Stimulated activated effector memory CD8-positive, alpha-beta T cell treated with anti-CD3 and anti-CD28 coated beads, Interleukin-12 subunit alpha, Interleukin-12 subunit beta, amount 100 ng/mL, for 72 hours (primary cell): ENCODE measurements around the gene POLA1.

Source experiments
- ATAC-seq: fragments of 150-1000 bp; cut with Tn5 transposase; 2 replicates; pipeline ENCODE4 v1.10.0; 2021
- DNase-seq, 2 donors: peaks; one replicate each; pipeline ENCODE4 v3.0.0; 2021 to 2022; ENCODE audit warnings: low spot score in 2 of 2
- H3K27ac Mint-ChIP-seq: one replicate; pipeline ENCODE4 v1.8.0; 2022; ENCODE audit warnings: mild to moderate bottlenecking, mixed read lengths
- H3K36me3 Mint-ChIP-seq: one replicate; pipeline ENCODE4 v1.8.0; 2022; ENCODE audit warnings: mild to moderate bottlenecking, mixed read lengths
- H3K4me1 Mint-ChIP-seq: one replicate; pipeline ENCODE4 v1.8.0; 2022; ENCODE audit warnings: mixed read lengths
- H3K4me3 Mint-ChIP-seq: one replicate; pipeline ENCODE4 v1.8.0; 2022; ENCODE audit warnings: mild to moderate bottlenecking, mixed read lengths
- H3K9me3 Mint-ChIP-seq: one replicate; pipeline ENCODE4 v1.8.0; 2022; ENCODE audit warnings: mixed read lengths

POLA1 gene

DNA sequence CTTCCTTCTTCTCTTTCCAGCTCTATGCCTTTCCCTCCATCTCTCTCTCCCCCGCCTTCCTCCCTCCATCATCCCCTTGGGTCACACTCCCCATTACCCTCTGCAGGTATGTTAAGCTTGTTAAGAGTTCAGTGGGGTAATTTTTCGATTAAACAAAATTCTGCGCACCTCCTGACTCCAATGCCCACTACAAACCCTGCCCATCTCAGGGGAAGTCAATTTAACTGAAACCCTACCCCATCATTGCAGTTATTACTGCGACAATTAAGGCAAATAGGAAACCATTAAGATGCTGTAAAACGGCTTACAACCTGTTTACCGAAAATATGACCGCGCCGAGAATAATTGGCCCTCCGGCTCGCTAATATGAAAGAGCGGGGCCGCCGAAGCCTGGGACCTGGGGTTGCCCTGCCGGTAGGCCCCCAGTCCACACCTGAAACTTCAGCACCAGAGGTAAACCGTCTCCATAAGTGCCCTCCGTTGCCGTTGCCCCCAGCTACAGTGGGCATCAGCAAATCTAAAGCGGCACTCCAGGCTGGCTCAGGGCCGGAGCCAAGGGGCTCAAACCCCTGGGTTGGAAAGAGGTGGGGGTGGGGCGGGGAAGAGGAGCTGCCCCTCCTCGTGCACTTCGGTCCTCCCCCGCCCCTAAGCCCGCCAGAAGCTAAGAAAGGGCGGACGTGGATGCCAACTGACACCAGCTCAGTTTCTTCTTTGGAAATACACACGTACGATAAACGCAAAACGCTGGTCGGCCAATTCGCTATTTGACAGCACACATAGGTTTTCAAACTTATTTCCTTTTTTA is 317.3 kb downstream of the POLA1 start:
- Mint-ChIP-seq H3K9me3 (no peaks in the 10 kb centered on the region), H3K4me1 (peaks cover 16% of the 10 kb centered on the region), H3K27ac (no peak overlapping the region), H3K36me3 (no peaks in the 10 kb centered on the region), H3K4me3 (no peak overlapping the region)
- DNase-seq (no peak), ATAC-seq (no peak)

DNA sequence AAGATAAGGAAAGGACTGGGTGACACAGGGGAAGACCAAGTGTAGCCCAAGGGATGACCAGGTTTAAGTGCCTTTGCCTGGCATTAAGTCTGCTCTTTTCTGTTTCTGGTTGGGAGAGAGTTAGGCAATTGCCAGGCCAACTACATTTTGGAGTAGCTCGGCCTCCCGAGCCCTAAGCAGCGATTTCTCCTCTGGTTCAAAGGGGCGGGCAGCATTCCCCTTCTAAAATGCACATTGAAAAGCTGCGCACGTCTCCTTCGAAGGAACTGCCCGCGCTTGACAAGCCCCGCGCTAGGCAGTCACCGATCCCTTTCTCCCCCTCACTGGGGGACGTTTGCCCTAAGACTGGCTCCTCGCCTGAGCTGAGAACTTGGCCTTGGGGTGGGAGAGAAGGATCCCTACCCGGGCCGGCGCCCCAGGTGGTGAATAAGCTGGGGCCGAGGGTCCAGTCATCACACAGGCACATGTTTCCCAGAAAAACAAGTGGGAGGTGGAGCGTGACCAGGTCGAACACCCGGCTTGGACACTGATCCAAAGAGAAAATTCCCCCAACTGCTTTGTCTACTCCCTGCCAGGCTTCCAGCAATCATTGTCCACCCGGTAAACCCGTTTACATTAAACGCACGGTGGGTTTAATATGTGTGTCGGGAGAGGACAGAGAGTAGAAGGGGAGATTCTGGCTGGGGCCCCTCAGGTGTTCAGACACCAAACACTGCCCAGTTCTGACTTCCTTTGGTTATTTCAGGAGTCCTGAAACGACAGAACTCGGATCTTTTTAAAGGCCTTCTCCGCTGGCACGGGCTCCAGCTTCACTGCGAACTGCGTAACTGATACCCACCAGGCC is 318.1 kb downstream of the POLA1 start:
- DNase-seq: no peak
- peaks cover 7% of the 10 kb centered on the region for H3K4me1 Mint-ChIP-seq
- no peaks in the 10 kb centered on the region for H3K36me3 Mint-ChIP-seq
- no peaks in the 10 kb centered on the region for H3K9me3 Mint-ChIP-seq
- H3K4me3 Mint-ChIP-seq: peak overlapping the region; percentile 72
- no peak overlapping the region for H3K27ac Mint-ChIP-seq
- ATAC-seq: no peak

DNA sequence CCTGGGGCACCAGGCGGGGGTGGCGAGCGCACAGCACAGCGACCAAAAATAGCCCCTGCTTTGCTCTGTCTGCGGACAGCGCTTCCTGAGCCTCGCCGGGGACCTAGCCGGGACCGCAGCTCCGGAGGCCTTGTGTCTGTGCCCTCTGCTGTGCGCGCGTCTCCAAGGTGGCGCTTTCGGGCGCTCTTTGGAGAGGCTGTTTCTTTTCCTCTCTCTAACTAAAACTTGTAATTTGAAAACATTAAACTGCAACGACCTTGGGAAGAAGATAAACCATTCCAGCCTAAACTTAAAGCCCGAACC is 318.7 kb downstream of the POLA1 start:
- DNase-seq (no peak), ATAC-seq (no peak)
- Mint-ChIP-seq H3K4me1 (peaks cover 6% of the 10 kb centered on the region), H3K27ac (no peak overlapping the region), H3K9me3 (no peaks in the 10 kb centered on the region), H3K36me3 (no peaks in the 10 kb centered on the region), H3K4me3 (peak overlapping the region; percentile 72)

DNA sequence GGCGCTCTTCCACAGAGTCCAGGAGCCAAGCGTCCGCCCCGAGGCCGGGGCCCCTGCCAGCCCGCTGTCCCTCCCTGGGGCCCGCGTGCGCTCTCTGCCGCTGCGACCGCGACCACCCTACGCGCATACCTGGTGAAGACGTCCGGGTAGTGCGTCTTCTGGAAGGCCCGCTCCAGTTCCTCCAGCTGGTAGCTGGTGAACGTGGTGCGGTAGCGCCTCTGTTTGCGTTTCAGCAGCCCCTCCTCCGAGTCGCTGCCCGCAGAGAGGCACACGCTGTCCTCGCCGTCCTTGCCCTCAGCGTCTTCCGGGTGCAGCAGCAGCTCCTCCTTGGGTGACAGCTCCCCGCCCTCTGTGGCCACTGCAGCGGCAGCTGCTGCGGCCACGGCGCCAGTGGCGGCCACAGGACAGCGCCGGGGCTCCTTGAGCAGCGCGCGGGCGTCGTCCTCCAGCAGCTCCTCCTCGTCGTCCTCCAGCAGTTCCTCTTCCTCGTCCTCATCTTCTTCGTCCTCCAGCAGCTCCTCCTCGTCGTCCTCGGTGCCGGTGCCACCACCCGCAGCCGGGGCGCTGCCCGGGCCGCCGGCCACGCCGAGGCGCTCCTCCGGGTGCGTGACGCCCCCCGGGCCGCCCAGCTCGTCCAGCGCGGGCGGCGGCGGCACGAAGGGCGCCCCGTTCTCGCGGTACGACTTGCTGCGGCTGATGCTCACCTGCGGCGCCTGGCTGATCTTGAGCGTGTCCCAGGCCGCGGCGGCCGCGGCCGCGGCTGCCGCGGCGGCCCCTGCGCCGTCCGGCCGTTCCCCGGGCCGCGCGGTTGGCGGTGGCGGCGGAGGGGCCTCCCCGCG is 319.3 kb downstream of the POLA1 start:
- H3K4me3 Mint-ChIP-seq: peak overlapping the region; percentile 72
- peaks cover 11% of the 10 kb centered on the region for H3K4me1 Mint-ChIP-seq
- ATAC-seq: peak; percentile 60
- no peak overlapping the region for H3K27ac Mint-ChIP-seq
- no peak for DNase-seq
- no peaks in the 10 kb centered on the region for H3K36me3 Mint-ChIP-seq
- no peaks in the 10 kb centered on the region for H3K9me3 Mint-ChIP-seq

DNA sequence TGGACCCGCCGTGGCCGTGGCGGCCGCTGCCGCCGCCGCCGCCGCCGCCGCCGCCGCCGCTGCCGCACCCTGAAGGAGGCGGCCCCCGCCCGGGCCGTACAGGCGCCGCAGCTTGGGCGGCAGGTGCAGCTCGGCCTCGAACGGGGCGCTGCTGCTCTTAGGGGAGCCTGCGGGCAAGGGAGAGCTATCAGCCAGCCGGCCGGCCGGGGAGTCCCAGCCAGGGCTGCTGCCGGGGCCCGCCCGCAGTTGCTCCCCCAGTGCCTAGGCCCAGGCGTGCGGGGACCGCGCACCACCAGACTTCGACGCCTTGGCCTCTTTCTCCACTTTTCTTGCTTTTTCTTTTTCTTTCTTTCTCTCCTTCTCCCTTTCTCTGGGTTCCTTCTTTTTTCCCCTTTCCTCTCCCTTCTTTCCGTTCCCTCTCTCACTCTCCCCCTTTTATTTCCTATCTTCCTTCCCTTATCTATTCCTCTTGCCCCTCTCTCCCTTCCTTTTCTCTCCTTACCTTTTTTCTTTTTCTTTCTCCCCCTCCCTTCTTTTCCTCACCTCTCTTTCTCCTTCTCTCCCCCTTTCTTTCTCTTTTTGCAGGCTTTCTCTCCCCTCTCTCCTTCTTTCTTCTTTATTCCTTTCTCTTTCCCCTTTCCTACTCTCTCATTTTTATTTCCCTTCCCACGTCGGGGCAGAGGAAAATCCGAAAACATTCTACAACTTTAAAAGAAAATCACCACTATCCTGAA is 320.1 kb downstream of the POLA1 start:
- Mint-ChIP-seq H3K4me1 (peaks cover 11% of the 10 kb centered on the region), H3K27ac (no peak overlapping the region), H3K9me3 (no peaks in the 10 kb centered on the region), H3K36me3 (no peaks in the 10 kb centered on the region), H3K4me3 (peak overlapping the region; percentile 72)
- ATAC-seq (peak; percentile 50), DNase-seq (no peak)

DNA sequence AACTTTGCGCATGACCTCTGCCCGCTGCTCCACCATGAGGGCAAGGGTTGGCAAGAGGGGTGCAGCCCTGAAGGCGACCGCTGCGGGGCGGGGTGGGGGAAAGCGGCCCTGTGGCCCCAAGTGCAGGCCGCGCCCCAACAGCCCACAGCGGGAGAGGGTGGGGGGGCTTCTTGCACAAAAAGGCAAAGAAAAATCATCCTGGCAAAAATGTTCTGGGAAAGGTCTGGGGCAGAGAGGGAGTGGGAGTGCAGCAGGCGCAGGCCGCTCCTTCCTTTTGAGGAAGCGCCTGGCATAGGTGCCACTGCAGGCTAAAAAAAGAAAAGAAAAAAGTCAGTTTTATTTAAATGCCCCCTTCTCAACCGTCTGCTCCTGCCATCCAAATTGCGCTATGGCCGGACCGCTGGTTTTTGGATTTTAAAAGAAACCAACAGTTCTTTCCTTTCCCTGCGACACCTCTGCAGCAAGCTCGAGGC is 320.7 kb downstream of the POLA1 start:
- Mint-ChIP-seq H3K4me3 (peak overlapping the region; percentile 72), H3K9me3 (no peaks in the 10 kb centered on the region), H3K36me3 (no peaks in the 10 kb centered on the region), H3K27ac (no peak overlapping the region), H3K4me1 (peaks cover 11% of the 10 kb centered on the region)
- DNase-seq: no peak
- ATAC-seq: no peak

DNA sequence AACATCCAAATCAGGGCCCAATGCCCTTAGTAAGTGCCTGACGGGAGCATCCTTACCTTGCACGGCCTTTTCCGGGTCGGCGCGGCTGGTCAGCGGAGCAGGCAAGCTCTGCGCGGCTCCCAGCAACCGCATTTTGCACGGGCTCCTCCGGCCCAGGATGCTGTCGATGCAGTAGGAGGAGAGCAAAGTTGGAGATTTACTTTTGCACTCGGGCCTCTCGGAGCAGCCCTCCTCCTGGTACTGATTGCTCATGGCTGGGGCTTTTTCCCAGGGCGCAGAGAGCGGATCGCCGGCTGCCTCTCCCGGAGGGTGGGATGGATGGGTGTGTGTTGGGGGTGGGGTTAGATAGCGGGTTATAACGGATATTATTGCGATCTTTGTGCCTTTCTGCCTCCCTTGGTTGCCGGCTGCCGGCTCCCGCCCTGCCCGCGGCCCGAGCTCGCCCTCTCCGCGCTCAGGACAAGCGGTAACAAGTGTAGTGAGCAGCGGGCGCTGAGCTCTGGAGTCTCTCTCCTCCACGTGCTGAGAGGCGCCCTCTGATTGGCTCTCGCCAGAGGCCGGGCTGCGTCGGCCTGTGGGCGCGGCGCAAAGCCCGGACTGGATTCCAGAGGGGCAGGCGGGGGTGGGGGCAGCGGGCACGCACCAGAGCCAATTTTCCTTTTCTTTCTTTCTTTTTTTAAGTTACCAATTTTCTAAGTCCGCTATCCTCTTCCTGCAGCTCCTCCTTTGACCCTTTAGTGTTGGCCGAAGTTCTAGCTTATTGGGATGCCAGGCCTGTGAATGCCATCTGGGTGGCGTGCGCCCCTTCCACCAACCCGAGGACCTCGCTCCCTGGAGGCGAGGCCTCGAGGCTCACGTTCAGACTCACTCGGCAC is 322.0 kb downstream of the POLA1 start, which contains the start of gene ARX:
Gene ARX, minus strand, starts transcription at position 480 of the 875 bp plus-strand sequence. Its CDS starts 228 bp downstream, at position 252.
- no peak for DNase-seq
- no peaks in the 10 kb centered on the region for H3K36me3 Mint-ChIP-seq
- peaks cover 13% of the 10 kb centered on the region for H3K4me1 Mint-ChIP-seq
- no peaks in the 10 kb centered on the region for H3K9me3 Mint-ChIP-seq
- H3K27ac Mint-ChIP-seq: no peak within 1 kb of the TSS
- peak; percentile 67 for ATAC-seq
- no peak within 1 kb of the TSS for H3K4me3 Mint-ChIP-seq

DNA sequence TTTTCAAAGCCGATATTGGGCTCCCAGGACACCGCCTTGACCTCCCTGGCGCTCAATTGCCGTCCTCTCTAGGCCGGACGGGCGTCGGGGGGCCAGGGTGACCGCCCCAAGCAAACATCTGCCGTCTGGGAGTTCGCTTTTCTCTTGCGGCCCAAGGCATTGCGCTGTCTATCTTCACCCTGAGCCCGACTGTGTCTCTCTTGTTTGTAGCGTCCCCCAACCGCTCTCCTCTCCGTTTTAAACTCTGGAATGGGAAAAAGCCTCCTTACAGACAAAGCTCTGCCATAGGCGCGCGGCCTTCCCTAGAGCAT is 322.6 kb downstream of the POLA1 start:
- H3K4me1 Mint-ChIP-seq: peaks cover 15% of the 10 kb centered on the region
- no peak overlapping the region for H3K27ac Mint-ChIP-seq
- H3K36me3 Mint-ChIP-seq: no peaks in the 10 kb centered on the region
- no peak overlapping the region for H3K4me3 Mint-ChIP-seq
- H3K9me3 Mint-ChIP-seq: no peaks in the 10 kb centered on the region
- no peak for ATAC-seq
- DNase-seq: no peak

DNA sequence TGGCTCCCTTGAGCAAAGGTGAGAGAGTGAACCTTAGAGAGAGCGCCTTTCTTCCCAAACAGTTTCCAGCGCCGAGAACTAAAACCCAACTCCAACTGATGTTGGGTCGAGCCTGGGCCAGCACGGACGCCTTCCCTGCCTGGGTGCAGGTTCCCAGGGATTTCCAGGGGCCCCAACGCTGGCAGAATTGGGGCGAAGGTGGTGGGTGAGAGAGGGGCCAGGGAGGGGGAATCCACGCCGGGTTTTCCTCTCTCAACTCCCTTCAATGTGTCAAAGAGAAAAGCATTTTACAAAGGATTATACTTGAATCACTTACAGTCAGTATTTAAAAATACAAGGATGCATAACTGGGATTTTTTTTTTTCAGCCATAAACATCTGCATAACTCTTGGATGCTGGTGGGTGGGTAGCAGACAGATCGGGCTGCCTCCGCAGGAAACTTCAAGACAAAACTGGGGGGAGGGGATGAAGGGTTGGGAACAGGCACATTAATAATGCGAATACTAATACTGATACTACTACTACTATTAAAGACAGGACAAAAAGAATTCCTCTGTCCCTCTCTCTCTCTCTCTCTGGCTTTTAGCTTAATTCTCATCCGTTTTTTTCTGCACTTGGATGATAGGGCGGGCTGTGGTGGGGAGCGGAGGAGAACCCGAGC is 323.4 kb downstream of the POLA1 start:
- DNase-seq: no peak
- Mint-ChIP-seq H3K4me1 (peaks cover 23% of the 10 kb centered on the region), H3K9me3 (no peaks in the 10 kb centered on the region), H3K36me3 (no peaks in the 10 kb centered on the region), H3K27ac (no peak overlapping the region), H3K4me3 (peak overlapping the region; percentile 24)
- no peak for ATAC-seq

DNA sequence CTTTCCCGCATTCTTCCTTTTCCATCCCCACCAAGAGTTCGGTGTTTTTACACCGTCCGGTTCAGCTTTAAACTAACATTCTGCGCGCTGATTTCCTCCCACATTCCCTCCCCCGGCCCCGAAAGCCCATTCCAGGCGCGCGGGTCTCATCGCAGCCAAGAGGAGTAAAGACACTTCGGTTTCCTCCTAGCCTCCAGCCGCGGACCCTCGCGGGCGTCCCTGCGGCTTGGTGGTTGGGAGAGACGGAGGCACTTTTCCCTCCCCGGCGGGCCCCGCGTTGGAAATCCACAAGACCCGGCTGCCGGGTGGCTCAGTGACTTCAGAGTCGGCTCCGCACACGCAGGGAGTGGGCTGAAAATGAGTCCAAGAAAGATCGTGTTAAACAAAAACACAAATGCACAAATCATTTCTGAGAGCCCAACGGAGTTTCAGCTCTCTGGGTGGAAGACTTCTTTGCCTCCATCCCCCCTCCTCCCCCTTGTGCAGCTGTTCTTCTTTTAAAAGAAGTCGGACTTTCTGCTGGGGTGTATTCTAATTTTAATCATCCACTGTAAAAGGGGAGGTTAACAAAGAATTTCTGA is 324.0 kb downstream of the POLA1 start:
- ATAC-seq: no peak
- Mint-ChIP-seq H3K4me1 (peaks cover 26% of the 10 kb centered on the region), H3K9me3 (no peaks in the 10 kb centered on the region), H3K36me3 (no peaks in the 10 kb centered on the region), H3K27ac (no peak overlapping the region), H3K4me3 (peak overlapping the region; percentile 24)
- DNase-seq: no peak

DNA sequence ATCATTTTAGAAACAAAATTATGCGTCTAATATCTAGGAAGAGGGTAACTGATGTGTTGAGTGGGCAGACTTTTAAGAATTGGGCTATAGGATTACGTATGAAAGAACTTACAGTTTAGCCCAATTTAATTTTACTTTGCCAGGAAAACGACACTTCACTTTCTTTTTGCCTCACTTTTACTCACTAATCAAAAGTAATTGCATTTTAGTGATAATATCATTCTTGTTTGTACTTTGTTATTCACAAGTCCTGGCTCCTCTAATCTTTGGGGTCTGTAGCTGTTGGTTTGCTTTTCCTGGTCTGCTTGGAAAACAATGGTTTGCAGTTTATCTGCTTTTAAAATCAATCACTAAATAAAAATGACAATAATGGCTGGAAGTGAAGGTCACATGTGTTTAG is 325.0 kb downstream of the POLA1 start:
- Mint-ChIP-seq H3K9me3 (no peaks in the 10 kb centered on the region), H3K36me3 (no peaks in the 10 kb centered on the region), H3K4me1 (peaks cover 30% of the 10 kb centered on the region), H3K27ac (no peak overlapping the region), H3K4me3 (no peak overlapping the region)
- ATAC-seq (no peak), DNase-seq (no peak)

DNA sequence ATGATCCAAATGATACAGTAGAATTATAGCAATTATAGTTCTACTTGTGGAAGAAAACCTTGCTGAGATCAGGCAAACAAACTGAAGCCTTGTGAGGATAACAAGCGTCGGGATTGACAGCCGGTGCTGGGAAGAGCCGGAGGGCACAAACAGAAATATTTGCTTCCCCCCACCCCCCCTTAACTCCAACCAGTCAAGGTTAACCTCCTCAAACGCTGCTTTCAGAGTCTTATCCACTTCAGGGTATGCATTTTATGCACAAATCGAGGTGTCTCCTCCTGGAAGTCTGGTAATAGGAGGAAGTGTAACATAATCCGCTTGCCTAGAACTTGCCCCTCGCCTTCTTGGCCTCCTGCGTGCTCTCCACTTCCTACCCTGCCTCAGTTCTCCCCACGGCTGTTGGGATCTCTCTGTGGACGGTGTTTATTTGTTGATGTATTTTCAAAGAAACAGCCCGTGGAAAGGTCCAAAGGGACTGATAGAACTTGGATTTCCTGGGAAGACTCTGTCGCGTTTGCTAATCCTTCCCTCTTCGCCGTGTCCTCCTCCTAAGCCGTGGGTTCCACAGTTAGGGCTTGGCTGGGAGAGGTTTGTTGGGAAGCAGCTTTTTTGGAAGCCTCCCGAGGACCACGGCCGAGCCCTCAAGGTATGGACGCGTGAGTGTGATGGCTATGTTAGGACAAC is 326.1 kb downstream of the POLA1 start:
- no peaks in the 10 kb centered on the region for H3K9me3 Mint-ChIP-seq
- DNase-seq (no peak), ATAC-seq (no peak)
- H3K27ac Mint-ChIP-seq: no peak overlapping the region
- no peaks in the 10 kb centered on the region for H3K36me3 Mint-ChIP-seq
- peak overlapping the region; percentile 42 for H3K4me3 Mint-ChIP-seq
- H3K4me1 Mint-ChIP-seq: peaks cover 36% of the 10 kb centered on the region

DNA sequence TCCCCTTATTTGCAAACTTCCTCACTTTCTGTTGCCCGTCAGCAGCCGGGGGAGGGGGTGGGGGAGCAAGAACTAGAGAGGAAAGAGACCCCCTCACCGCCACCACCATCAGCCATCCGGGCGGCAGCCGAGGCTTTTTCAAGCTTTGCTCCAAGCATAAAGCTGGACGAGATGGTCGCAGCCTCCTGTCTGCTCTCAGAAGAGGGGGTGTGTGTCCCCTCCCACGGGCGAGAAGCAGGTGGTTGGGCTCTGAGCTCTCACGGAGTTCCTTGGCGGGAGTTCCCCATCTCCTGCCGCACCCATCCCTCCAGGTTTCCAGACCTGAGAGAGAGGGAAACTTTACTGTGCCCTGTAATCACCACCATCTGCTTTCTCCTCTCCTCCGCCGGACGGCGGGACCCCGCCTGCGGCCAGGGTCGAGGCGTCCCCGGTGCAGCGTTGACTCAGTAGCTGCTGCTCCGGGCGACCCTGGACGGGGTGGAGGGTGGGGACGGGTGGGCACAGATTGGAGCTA is 326.7 kb downstream of the POLA1 start:
- Mint-ChIP-seq H3K27ac (no peak overlapping the region), H3K4me3 (peak overlapping the region; percentile 42), H3K9me3 (no peaks in the 10 kb centered on the region), H3K36me3 (no peaks in the 10 kb centered on the region), H3K4me1 (peaks cover 36% of the 10 kb centered on the region)
- DNase-seq (no peak), ATAC-seq (peak; percentile 36)
